Stimulated activated naive CD8-positive, alpha-beta T cell treated with anti-CD3 and anti-CD28 coated beads, Interleukin-15, amount 100 ng/mL, for 72 hours (primary cell): Measurements from ENCODE around the gene CSNK1A1.
"Not testable (repeated sequence)": the region's sequence is repeated elsewhere in the genome, so short reads cannot be mapped to it uniquely, and the experiment has no call there.

ENCODE experiments used
- ATAC-seq: fragments of 150-1000 bp; cut with Tn5 transposase; 2 replicates; pipeline ENCODE4 v1.10.0; 2021; ENCODE audit warnings: mild to moderate bottlenecking, moderate library complexity
- DNase-seq, 2 donors: peaks; one replicate each; pipeline ENCODE4 v3.0.0; 2021 to 2022
- H3K27ac Mint-ChIP-seq, 2 donors: one replicate each; pipeline ENCODE4 v1.8.0; 2022; ENCODE audit warnings: mild to moderate bottlenecking in 2 of 2, mixed read lengths in 2 of 2, moderate library complexity in 2 of 2
- H3K27me3 Mint-ChIP-seq: one replicate; pipeline ENCODE4 v1.8.0; 2022; ENCODE audit warnings: mixed read lengths
- H3K4me1 Mint-ChIP-seq: one replicate; pipeline ENCODE4 v1.8.0; 2022; ENCODE audit warnings: mild to moderate bottlenecking, mixed read lengths
- H3K4me3 Mint-ChIP-seq, 2 donors: one replicate each; pipeline ENCODE4 v1.8.0; 2022; ENCODE audit warnings: mild to moderate bottlenecking in 2 of 2, mixed read lengths in 2 of 2, moderate library complexity in 1 of 2
- H3K9me3 Mint-ChIP-seq, 2 donors: one replicate each; pipeline ENCODE4 v1.8.0; 2022; ENCODE audit warnings: mixed read lengths in 2 of 2

Gene CSNK1A1

GRCh38 chr5:149450199-149450598, 101.0 kb downstream of the CSNK1A1 start:
- ATAC-seq, result no peak
- no peak overlapping the region for H3K27ac Mint-ChIP-seq
- no peak for DNase-seq
- peaks cover 5% of the 10 kb centered on the region for H3K4me1 Mint-ChIP-seq
- H3K4me3 Mint-ChIP-seq, result no peak overlapping the region
- no peaks in the 10 kb centered on the region for H3K27me3 Mint-ChIP-seq
- H3K9me3 Mint-ChIP-seq, result no peaks in the 10 kb centered on the region

- DNase-seq (no peak), ATAC-seq (no peak)
- Mint-ChIP-seq H3K9me3 (no peaks in the 10 kb centered on the region), H3K4me1 (peaks cover 5% of the 10 kb centered on the region), H3K27me3 (no peaks in the 10 kb centered on the region), H3K4me3 (no peak overlapping the region), H3K27ac (no peak overlapping the region)
Measured at GRCh38 chr5:149448831-149449714, 102.2 kb downstream of the CSNK1A1 start.

- Mint-ChIP-seq H3K27me3 (no peaks in the 10 kb centered on the region), H3K4me3 (no peak overlapping the region), H3K27ac (no peak overlapping the region), H3K9me3 (no peaks in the 10 kb centered on the region), H3K4me1 (peaks cover 5% of the 10 kb centered on the region)
- ATAC-seq, result no peak
- DNase-seq, result no peak
Measured at GRCh38 chr5:149448431-149448830, 102.8 kb downstream of the CSNK1A1 start.

- DNase-seq (no peak), ATAC-seq (no peak)
- no peaks in the 10 kb centered on the region for H3K9me3 Mint-ChIP-seq
- no peak overlapping the region for H3K27ac Mint-ChIP-seq
- H3K4me1 Mint-ChIP-seq, result peaks cover 5% of the 10 kb centered on the region
- H3K4me3 Mint-ChIP-seq, result no peak overlapping the region
- no peaks in the 10 kb centered on the region for H3K27me3 Mint-ChIP-seq
Measured at GRCh38 chr5:149447373-149448367, 103.6 kb downstream of the CSNK1A1 start.

- H3K4me3 Mint-ChIP-seq, DNase-seq, H3K9me3 Mint-ChIP-seq, H3K27ac Mint-ChIP-seq, ATAC-seq, H3K4me1 Mint-ChIP-seq, H3K27me3 Mint-ChIP-seq: not testable (repeated sequence)
Measured at GRCh38 chr5:149446794-149447193, 104.4 kb downstream of the CSNK1A1 start.

- Mint-ChIP-seq H3K27ac (no peak overlapping the region), H3K4me1 (peaks cover 6% of the 10 kb centered on the region), H3K27me3 (no peaks in the 10 kb centered on the region), H3K4me3 (no peak overlapping the region), H3K9me3 (no peaks in the 10 kb centered on the region)
- ATAC-seq (no peak), DNase-seq (no peak)
Measured at GRCh38 chr5:149445739-149446369, 105.4 kb downstream of the CSNK1A1 start.

GRCh38 chr5:149445343-149445738, 105.9 kb downstream of the CSNK1A1 start:
- Mint-ChIP-seq H3K4me3 (no peak overlapping the region), H3K27me3 (no peaks in the 10 kb centered on the region), H3K27ac (no peak overlapping the region), H3K9me3 (no peaks in the 10 kb centered on the region), H3K4me1 (peaks cover 6% of the 10 kb centered on the region)
- DNase-seq (no peak), ATAC-seq (no peak)

- DNase-seq, H3K27me3 Mint-ChIP-seq, ATAC-seq, H3K27ac Mint-ChIP-seq, H3K9me3 Mint-ChIP-seq, H3K4me3 Mint-ChIP-seq: not testable (repeated sequence)
- H3K4me1 Mint-ChIP-seq, result peaks cover 14% of the 10 kb centered on the region
Measured at GRCh38 chr5:149444430-149444829, 106.8 kb downstream of the CSNK1A1 start.

- ATAC-seq (no peak), DNase-seq (no peak)
- no peaks in the 10 kb centered on the region for H3K9me3 Mint-ChIP-seq
- H3K4me1 Mint-ChIP-seq, result peaks cover 14% of the 10 kb centered on the region
- H3K27ac Mint-ChIP-seq, result no peak overlapping the region
- H3K4me3 Mint-ChIP-seq, result no peak overlapping the region
- H3K27me3 Mint-ChIP-seq, result no peaks in the 10 kb centered on the region
Measured at GRCh38 chr5:149443210-149443609, 108.0 kb downstream of the CSNK1A1 start.

GRCh38 chr5:149442563-149443182, 108.6 kb downstream of the CSNK1A1 start:
- H3K4me3 Mint-ChIP-seq, result no peak overlapping the region
- H3K4me1 Mint-ChIP-seq, result peaks cover 14% of the 10 kb centered on the region
- ATAC-seq, result peak; percentile 78
- no peak overlapping the region for H3K27ac Mint-ChIP-seq
- no peaks in the 10 kb centered on the region for H3K27me3 Mint-ChIP-seq
- no peaks in the 10 kb centered on the region for H3K9me3 Mint-ChIP-seq
- peak; percentile 68 to 70 for DNase-seq
